Loucy (cell line): ENCODE measurements around the gene IL1F10.

Experiments used
- H2AFZ ChIP-seq: fragments of 200-600 bp; sonication (generic); 2 replicates; pipeline ENCODE4 v1.6.0; 2016; ENCODE audit warnings: antibody characterized with exemption, mild to moderate bottlenecking, low read length, moderate library complexity
- H3F3A ChIP-seq: fragments of 200-600 bp; 2 replicates; pipeline ENCODE4 v1.6.0; 2016; ENCODE audit warnings: antibody characterized with exemption, low read depth, mild to moderate bottlenecking
- H3K27me3 ChIP-seq: fragments of 200-600 bp; sonication (generic); 2 replicates; pipeline ENCODE4 v1.6.1; 2014; ENCODE audit warnings: low read length, mild to moderate bottlenecking; ENCODE audit not compliant: insufficient read depth, poor library complexity, severe bottlenecking
- H3K36me3 ChIP-seq: fragments of 200-600 bp; sonication (generic); 2 replicates; pipeline ENCODE4 v1.6.1; 2016; ENCODE audit warnings: low read length; ENCODE audit not compliant: insufficient read depth
- H3K4me1 ChIP-seq: fragments of 200-600 bp; sonication (generic); 2 replicates; pipeline ENCODE4 v1.5.1; 2014; ENCODE audit warnings: low read length, mild to moderate bottlenecking; ENCODE audit not compliant: insufficient read depth, poor library complexity, severe bottlenecking
- H3K4me2 ChIP-seq: fragments of 200-600 bp; sonication (generic); 2 replicates; pipeline ENCODE4 v1.6.0; 2014; ENCODE audit warnings: antibody characterized with exemption, low read length, low read depth, mild to moderate bottlenecking; ENCODE audit not compliant: poor library complexity, severe bottlenecking
- H3K4me3 ChIP-seq: fragments of 200-600 bp; sonication (generic); 2 replicates; pipeline ENCODE4 v1.5.1; 2014; ENCODE audit warnings: low read length, mild to moderate bottlenecking, mixed read lengths; ENCODE audit not compliant: poor library complexity, severe bottlenecking
- H3K79me2 ChIP-seq: fragments of 200-600 bp; sonication (generic); 2 replicates; pipeline ENCODE4 v1.6.1; 2014; ENCODE audit warnings: low read length; ENCODE audit not compliant: insufficient read depth
- H3K9ac ChIP-seq: fragments of 200-600 bp; sonication (generic); 2 replicates; pipeline ENCODE4 v1.6.0; 2014; ENCODE audit warnings: mild to moderate bottlenecking, low read depth, low read length, moderate library complexity; ENCODE audit not compliant: poor library complexity, severe bottlenecking
- H3K9me2 ChIP-seq: fragments of 200-600 bp; sonication (generic); replicated peaks from 2 replicates; pipeline ENCODE4 v1.6.1; 2016; ENCODE audit warnings: low read depth, low read length, mixed read lengths
- H3K9me3 ChIP-seq: fragments of 200-600 bp; sonication (generic); 2 replicates; pipeline ENCODE4 v1.6.1; 2014; ENCODE audit warnings: mild to moderate bottlenecking, antibody characterized with exemption, low read length, low read depth; ENCODE audit not compliant: insufficient read depth
- H4K20me1 ChIP-seq: fragments of 200-600 bp; sonication (generic); 2 replicates; pipeline ENCODE4 v1.6.0; 2014; ENCODE audit warnings: antibody characterized with exemption, low read length, mild to moderate bottlenecking; ENCODE audit not compliant: insufficient read depth, poor library complexity, severe bottlenecking
- EZH2phosphoT487 ChIP-seq: fragments of 200-600 bp; IDR thresholded peaks from 2 replicates; pipeline ENCODE4 v1.6.1; 2018; ENCODE audit warnings: antibody characterized with exemption, mild to moderate bottlenecking, moderate library complexity, borderline replicate concordance
- TF ChIP-seq, protein P1 (sequence below): fragments of 200-600 bp; sonication (generic); conservative IDR thresholded peaks from 2 replicates; pipeline ENCODE4 v1.5.1; 2014; ENCODE audit warnings: mild to moderate bottlenecking, antibody characterized with exemption, low read length

IL1F10 gene

DNA sequence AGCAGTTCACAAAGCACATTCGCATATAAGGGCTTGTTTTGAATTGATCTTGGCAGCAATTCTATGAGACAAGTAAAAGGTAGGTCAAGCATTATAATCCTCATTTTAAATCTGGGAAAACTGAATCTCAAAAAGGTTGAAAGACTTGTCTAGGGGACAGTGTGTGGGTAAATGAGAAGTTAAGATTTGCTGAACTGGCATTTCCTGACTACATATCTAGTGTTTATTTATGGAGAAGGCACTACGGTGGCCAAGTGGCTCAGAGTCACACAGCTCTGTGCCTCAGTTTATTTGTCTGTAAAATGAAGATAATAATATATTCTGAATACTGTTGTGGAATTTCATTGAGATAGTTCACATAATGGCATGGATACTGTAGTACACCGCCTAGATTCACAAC lies 43.4 kb downstream of the IL1F10 start:
- H3K79me2 ChIP-seq = no peaks in the 10 kb centered on the region
- TF ChIP-seq, protein P1, sequence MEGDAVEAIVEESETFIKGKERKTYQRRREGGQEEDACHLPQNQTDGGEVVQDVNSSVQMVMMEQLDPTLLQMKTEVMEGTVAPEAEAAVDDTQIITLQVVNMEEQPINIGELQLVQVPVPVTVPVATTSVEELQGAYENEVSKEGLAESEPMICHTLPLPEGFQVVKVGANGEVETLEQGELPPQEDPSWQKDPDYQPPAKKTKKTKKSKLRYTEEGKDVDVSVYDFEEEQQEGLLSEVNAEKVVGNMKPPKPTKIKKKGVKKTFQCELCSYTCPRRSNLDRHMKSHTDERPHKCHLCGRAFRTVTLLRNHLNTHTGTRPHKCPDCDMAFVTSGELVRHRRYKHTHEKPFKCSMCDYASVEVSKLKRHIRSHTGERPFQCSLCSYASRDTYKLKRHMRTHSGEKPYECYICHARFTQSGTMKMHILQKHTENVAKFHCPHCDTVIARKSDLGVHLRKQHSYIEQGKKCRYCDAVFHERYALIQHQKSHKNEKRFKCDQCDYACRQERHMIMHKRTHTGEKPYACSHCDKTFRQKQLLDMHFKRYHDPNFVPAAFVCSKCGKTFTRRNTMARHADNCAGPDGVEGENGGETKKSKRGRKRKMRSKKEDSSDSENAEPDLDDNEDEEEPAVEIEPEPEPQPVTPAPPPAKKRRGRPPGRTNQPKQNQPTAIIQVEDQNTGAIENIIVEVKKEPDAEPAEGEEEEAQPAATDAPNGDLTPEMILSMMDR = no peak
- TF ChIP-seq EZH2phosphoT487 = no peak
- H3K4me3 ChIP-seq = no peak overlapping the region
- H3K36me3 ChIP-seq = no peaks in the 10 kb centered on the region
- H3K4me2 ChIP-seq = no peak overlapping the region
- H3K9me3 ChIP-seq = no peaks in the 10 kb centered on the region
- no peaks in the 10 kb centered on the region for H3F3A ChIP-seq
- H3K4me1 ChIP-seq = no peaks in the 10 kb centered on the region
- no peak overlapping the region for H3K9ac ChIP-seq
- no peaks in the 10 kb centered on the region for H3K27me3 ChIP-seq
- H2AFZ ChIP-seq = no peak overlapping the region
- no peaks in the 10 kb centered on the region for H3K9me2 ChIP-seq
- no peaks in the 10 kb centered on the region for H4K20me1 ChIP-seq

DNA sequence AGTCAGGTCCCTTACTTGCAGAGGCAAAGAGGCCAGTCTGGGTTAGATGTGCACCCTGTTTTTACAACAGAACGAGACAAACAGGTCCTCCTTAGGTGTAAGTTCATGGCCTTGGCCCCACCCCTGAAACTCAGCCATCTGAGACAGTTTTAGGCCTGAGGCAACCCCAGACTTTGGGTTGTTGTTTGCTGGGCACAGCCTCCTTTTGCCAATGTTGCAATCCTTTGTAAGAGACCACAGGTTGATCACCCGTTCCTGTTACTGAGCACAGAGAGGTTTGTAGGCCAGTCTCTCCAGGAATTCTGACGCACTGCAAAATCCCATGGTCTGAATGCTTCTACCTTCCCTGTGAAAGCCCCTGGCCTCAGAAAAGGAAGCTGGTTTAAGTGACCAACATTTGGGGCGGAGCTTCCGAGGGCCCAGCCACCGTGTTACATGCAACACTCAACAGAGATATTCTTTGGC lies 44.1 kb downstream of the IL1F10 start:
- no peak for TF ChIP-seq EZH2phosphoT487
- TF ChIP-seq, protein P1 = no peak
- Histone ChIP-seq H3K4me3 (no peak overlapping the region), H3K79me2 (no peaks in the 10 kb centered on the region), H3K4me1 (no peaks in the 10 kb centered on the region), H3K9ac (no peak overlapping the region), H3K9me2 (no peaks in the 10 kb centered on the region), H2AFZ (no peak overlapping the region), H3K4me2 (no peak overlapping the region), H3K9me3 (no peaks in the 10 kb centered on the region), H3F3A (no peaks in the 10 kb centered on the region), H3K27me3 (no peaks in the 10 kb centered on the region), H4K20me1 (no peaks in the 10 kb centered on the region), H3K36me3 (no peaks in the 10 kb centered on the region)

DNA sequence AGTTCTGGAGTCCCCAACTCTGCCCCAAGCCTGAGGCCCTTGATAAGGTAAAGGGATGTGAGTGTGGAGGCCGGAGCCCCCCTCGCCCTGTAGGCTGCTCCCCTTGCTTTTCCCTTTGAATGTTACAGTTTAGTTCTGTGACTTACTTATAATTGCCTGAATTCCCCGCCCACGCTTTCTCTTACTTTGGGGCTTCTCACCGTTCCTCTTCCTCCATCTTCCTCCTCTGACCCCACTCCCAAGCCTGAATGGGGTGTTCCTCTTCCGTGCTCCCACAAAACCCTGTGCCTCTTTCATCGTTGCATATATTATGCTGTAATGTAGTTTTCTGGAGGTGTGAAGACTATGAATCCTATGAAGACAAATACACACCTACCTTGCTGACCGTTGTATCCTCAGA lies 44.7 kb downstream of the IL1F10 start:
- Histone ChIP-seq H3K4me1 (no peaks in the 10 kb centered on the region), H3K79me2 (no peaks in the 10 kb centered on the region), H3K9me3 (no peaks in the 10 kb centered on the region), H2AFZ (no peak overlapping the region), H3K4me2 (no peak overlapping the region), H3K9ac (no peak overlapping the region), H4K20me1 (no peaks in the 10 kb centered on the region), H3K9me2 (no peaks in the 10 kb centered on the region), H3K4me3 (no peak overlapping the region), H3K27me3 (no peaks in the 10 kb centered on the region), H3K36me3 (no peaks in the 10 kb centered on the region), H3F3A (no peaks in the 10 kb centered on the region)
- TF ChIP-seq, protein P1 = no peak
- no peak for TF ChIP-seq EZH2phosphoT487
